Esophagus muscularis mucosa (tissue), 3 donors: ENCODE results near the gene PTPRE.

Source experiments
- CTCF ChIP-seq, 3 experiments: fragments of 200-600 bp in 2 of 3; fragments of 450-650 bp in 1 of 3; sonication (generic) in 2 of 3; IDR thresholded peaks; one replicate each; pipeline ENCODE4 v1.5.1; 2017 to 2019; ENCODE audit warnings: antibody characterized with exemption in 3 of 3, mild to moderate bottlenecking in 2 of 3, moderate library complexity in 1 of 3
- POLR2AphosphoS5 ChIP-seq, 2 donors: sonication (generic); formaldehyde crosslinking; IDR thresholded peaks; one replicate each; pipeline ENCODE4 v1.6.1; 2017; ENCODE audit warnings: antibody characterized with exemption in 2 of 2

- no peak for TF ChIP-seq POLR2AphosphoS5 (IDR thresholded peaks at IDR 0.05)
- no peak for TF ChIP-seq CTCF (IDR thresholded peaks at IDR 0.05)
Observed at GRCh38 chr10:128059266-128059981, 152.5 kb downstream of the PTPRE start.
